Frontal cortex (tissue), 4 donors: ENCODE results near the gene SNORC. TPM values are rescaled to one million over a fixed set of nuclear protein-coding genes. Genes with fewer than 3 reads are reported as not detected.
A peak's percentile ranks its signal among the peaks of the same experiment; 100 is the strongest.

Experiments used
- DNase-seq, 2 donors: peaks; one replicate each; pipeline ENCODE4 v3.0.0; 2012; ENCODE audit warnings: low spot score in 2 of 2
- FAIRE-seq: peaks from 2 replicates; lab custom pipeline; 2012; peaks lifted over from hg19 to GRCh38; lab: Jason Lieb, UNC
- total RNA-seq: library from RNA; depleted of rRNA; stranded (reverse); fragments of >200 nt; gene quantifications from one replicate; pipeline ENCODE4 v1.2.3, GENCODE V29; 2014
- donor health status: control.
- donor health status: control.
- donor health status: control.

Gene SNORC
- total RNA-seq, 1 donor from 2014 or later, result 2.4 TPM

- DNase-seq, result no peak
- no peak for FAIRE-seq
Measured at GRCh38 chr2:232865165-232865564, 4.9 kb upstream of the SNORC start.

DNA sequence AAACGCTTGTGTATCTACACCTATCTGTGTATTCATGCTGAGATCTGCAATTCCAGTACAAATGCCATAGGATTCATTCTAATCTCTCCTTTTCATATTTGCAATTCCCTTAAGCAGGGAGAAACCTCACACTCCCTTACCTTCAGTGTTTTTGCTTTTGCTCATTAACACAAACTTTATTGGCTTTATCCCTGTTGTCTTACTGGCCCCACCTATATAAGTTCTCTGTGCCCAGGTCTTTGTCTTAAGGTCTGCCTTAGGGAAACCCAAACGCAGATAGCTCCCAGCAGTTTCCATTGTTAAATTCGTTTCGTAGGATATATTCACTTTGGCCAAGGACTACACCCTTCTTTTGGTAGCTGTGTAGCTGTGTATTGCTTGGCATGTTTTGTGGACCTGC lies 4.0 kb upstream of the SNORC start:
- FAIRE-seq (no peak), DNase-seq (no peak)

DNA sequence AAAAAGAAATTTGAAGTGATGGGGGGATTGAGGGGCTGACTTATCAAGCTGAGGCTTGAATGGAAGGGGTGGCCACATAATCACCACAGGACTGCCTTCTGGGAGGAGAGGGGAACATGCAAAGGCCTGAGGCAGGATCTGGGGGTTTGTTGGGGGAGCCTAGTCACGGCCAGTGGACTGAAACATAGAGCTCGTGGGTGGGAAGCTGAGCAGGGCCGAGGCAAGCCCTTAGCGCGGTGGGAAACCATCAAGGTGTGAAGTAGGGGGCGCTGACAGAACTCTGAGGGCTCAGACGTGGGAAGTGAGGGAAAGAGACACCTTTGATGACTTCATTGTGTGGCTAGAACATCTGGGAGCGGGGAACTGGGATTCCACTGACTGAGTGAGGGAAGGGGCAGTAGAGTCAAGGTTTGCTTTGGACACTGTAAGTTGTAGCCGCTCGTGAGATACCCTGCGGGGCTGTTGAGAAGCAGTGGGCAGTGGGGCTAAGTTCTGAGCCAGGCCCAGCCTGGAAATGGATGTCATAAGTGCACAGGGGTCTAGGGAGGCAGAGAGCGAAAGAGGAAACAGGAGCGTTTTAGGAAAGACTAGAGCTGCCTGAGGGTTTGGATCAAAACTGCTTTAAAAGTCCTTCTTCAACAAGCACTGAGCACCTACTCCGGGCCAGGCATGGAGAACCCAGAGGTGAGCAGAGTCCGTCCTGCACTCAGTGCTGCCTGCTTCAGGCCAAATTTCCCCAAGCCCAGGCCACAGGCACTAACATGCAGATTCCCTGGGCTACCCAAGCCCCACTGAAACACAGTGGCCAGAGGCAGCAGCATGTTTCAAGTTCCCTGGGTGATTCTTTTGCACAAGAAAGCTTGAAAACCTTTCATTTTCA lies 686 bp upstream of the SNORC start:
- FAIRE-seq (no peak), DNase-seq (no peak)

DNA sequence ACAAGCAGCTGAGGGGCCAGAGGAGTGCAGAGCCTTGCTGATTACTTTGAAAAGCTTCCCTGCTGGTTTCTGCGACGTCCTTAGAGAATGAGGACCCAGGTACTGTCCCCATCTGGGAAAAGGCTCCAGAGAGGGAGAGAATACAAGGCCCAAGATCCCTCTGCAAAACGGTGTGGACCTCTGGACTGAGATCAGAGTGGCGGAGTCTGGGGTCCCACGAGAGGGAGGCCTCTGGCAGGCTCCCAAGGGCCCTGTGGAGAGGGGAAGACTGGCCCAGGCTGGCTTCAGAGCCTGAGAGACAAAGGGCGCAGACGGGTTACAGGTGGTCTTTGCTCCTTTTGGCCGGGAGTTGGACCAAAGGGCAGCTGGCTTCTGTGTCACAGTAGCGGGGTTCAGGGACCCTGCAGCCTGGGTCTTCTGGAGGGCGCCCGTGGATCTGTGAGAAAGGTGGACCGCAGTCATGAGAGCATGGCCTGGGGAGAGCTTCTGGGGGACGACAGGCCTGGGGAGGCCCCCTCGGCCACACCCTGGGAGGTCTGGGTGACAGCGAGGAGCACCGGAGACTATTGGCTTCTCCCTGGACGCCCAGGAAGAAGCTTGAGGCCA lies 805 bp downstream of the SNORC start:
- FAIRE-seq (no peak), DNase-seq (no peak)

DNA sequence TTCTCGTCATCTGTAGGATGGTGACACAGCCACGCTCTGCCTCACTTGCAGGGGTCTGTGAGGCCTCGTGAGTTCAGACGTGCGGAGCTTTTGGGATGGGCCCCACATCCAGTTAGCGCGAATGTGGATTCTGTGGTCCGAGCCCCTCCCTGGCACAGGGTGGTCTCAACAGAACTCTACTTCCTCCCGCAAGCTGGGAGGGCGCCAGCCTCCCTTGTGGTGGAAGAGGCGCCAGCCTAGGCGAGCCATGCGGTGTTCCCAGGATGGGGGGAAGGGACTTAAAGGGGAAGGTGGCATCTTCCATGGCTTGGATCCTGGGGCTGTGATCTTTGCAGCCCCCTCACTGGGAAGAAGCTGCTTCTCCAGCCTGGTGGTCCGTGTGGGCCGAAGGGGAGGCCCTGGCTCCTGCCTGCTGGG lies 1.4 kb downstream of the SNORC start:
- no peak for FAIRE-seq
- DNase-seq, result no peak

GRCh38 chr2:232871835-232872736 lies 2.0 kb downstream of the SNORC start:
- FAIRE-seq, result peak; percentile 49
- DNase-seq, result peak; percentile 72 to 74

GRCh38 chr2:232872826-232873225 lies 2.8 kb downstream of the SNORC start:
- FAIRE-seq (no peak), DNase-seq (no peak)

DNA sequence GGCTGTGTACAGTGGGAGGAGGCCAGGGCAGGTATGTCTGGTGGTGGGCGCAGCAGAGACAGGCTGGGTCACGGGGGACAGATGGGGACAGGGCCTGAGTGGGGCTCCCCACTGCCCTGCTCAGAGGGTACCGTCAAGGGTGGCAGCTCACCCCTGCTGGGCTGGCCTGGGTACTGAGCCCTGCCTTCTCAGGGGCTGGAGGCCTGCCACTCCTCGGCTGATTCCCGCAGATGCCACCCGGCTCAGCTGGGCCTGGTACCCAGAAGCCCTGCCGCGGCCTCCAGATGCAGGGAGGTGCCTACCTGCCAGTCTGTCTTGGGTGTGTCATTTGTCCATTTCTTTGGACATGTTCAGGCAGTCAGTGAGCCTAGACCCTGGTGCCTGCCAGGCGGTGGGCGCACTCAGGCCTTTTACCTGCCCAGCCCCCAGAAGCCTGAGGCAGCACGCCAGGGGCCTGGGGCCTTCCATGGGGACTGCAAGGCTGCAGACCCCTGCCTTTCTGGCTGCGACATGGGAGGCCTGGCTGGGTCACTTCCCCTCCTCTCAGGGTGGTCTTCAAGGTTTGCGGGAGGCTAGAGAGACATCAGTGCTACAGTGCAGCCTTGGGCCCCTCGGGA lies 3.3 kb downstream of the SNORC start:
- DNase-seq (no peak), FAIRE-seq (no peak)

DNA sequence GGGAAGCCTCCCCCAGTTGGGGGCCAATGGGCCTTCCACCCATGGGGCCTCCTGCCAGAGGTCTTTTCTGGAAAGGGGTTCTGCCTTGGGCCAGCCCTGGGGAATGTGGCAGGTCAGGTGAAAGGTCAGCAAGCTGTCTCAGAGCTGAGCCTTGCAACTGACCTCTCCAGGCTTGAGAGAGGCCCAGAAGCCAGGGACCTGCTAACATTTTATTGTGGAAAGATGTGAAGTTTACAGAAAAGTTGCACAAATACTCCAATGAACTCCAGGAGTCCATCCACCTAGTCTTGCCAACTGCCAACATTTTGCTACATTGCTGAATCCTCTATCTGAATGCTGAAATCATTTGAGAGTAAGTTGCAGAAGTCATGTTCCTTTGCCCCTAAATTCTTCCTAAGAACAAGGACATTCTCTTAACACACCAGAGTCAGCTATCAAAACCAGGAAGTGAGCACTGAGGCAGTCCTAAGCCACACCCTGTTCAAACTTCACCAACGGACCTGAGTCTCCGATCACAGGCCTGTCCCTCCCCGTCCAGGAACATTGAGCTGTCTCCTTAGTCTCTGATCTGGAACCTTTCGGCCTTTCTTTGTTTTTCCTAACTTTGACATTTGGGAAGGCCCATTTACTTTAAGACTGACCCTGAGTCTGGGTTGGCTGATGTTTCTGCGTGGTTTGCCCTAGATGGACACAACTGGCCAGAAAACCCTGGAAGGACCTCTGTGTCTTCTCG lies 4.0 kb downstream of the SNORC start:
- FAIRE-seq, result no peak
- no peak for DNase-seq

DNA sequence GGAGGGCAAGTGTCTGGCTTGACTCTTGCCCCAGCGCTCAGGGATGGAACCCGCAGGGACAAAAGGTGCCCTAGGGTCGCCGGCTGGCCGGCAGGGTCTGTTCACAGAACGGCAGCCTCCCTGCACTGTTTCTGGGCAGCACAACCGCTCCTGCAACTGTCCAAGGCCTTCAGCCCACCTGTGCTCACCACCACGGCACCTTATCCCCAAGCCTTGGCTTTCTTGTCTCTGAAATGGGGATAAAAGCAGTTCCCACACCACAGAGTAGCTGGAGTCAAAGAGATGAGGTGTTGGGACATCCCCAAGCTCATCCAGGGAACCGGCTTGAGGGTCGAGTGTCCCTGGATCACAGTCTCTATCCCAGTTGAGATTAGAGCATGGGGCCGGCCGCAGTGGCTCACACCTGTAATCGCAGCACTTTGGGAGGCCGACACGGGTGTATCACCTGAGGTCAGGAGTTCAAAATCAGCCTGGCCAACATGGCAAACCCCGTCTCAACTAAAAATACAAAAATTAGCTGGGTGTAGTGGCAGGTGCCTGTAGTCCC lies 4.7 kb downstream of the SNORC start:
- FAIRE-seq, result no peak
- DNase-seq, result no peak

DNA sequence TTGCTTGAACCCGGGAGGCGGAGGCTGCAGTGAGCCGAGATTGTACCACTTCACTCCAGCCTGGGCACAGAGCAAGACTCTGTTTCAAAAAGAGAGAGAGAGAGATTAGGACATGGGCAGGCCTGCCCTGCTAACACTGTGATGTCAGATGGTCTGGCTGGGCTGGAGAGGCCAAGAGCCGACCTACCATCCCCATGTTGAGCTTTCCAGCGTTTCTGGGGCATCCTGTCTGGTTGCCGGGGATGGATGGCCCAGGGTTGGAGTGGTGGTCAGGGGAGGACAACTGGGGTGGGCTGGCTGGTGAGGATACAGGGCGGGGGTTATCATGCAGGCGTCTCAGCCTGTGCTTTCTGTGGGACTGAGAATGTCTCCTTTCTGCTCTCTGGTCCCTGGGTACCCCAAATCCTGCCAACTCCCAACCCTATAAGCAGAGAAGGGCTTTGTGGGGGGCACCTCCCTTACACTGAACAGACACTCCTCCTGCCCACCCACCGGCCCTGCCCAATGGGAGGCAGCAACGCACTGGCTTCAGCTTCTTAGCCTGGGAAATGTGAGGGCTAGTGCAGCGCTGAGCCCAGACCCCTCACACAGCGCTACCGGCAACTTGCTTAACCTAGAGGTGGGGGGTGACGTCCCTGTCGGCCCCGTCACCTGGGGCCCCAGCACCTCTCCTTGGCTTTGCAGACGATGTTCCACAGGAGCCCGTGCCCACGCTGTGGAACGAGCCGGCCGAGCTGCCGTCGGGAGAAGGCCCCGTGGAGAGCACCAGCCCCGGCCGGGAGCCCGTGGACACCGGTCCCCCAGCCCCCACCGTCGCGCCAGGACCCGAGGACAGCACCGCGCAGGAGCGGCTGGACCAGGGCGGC lies 5.4 kb downstream of the SNORC start:
- DNase-seq, result peak; percentile 61 to 71
- FAIRE-seq, result no peak

DNA sequence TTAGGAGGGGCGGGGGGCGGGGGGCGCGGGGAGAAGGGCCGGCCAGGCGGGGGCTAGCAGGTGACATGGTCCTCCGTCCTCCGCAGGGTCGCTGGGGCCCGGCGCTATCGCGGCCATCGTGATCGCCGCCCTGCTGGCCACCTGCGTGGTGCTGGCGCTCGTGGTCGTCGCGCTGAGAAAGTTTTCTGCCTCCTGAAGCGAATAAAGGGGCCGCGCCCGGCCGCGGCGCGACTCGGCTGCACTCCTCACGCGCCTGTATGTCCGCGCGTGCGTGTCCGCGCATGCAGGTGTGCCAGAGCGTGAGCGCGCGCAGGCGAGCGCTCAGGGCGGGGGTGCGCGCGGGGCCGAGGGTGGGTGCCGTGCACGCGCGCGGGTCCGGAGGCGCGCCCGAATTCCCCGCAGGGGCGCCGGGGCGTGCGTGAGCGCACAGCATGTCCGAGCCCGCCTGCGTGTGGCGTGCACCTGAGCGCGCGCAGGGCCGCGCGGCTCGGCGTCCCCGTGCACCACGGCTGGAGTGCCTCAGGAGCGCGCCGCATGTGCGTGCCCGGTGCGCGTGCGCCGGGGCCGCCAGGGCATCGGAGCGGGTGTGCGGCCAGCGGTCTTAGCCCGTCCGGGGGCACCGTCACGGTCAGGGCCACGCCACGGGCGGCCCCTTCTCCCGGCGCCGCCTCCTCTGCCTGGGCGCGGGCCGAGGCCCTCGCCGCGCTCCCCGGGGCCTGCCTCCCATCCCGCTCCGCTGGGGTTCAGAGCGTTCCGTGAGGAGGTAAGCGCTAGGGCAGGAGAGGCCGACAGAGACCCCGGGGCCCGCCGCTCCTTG lies 6.3 kb downstream of the SNORC start:
- FAIRE-seq (no peak), DNase-seq (peak; percentile 67 to 72)

- no peak for FAIRE-seq
- no peak for DNase-seq
Measured at GRCh38 chr2:232876978-232877441, 6.9 kb downstream of the SNORC start.

- FAIRE-seq (no peak), DNase-seq (no peak)
Measured at GRCh38 chr2:232877940-232878511, 8.0 kb downstream of the SNORC start.

- FAIRE-seq (no peak), DNase-seq (peak in 1 of 2 donors; percentile 35)
Measured at GRCh38 chr2:232878855-232879617, 9.0 kb downstream of the SNORC start.
